ENCODE measurements around the gene MYO9A. TPM values are rescaled to one million over a fixed set of nuclear protein-coding genes. Genes with fewer than 3 reads are reported as not detected.

Gene MYO9A
- total RNA-seq, 1 experiment from 2014 or later = 21.4 TPM

DNA sequence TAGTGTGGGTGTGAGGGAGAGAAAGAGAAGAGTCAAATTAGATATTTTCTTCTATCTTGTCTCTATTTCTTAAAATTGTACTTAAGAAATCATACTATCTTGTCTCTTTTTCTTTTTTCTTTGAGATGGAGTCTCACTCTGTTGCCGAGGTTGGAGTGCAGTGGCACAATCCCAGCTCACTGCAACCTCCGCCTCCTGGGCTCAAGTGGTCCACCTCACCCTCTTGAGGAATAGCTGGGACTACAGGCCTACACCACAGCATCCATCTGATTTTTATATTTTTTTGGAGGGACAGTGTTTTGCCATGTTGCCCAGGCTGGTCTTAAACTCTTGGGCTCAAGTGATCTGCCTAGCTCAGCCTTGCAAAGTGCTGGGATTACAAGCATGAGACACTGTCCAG, 104.2 kb downstream of the MYO9A start:
- H3K4ac ChIP-seq (ENCODE audit: low read depth, low read length) = no peak overlapping the region
- no peaks in the 10 kb centered on the region for H3K4me1 ChIP-seq (ENCODE audit: insufficient read depth, low read length)
- H4K8ac ChIP-seq (replicated peaks; ENCODE audit: insufficient read length, low read depth, low read length) = no peak overlapping the region
- no peak overlapping the region for H4K91ac ChIP-seq (ENCODE audit: insufficient read length, low read depth, low read length)
- no CpG with 5 or more reads among the region's 2 CpGs for WGBS (ENCODE audit: extremely low coverage, insufficient read length, low lambda C conversion rate)
- H2BK20ac ChIP-seq (ENCODE audit: low read depth, low read length, poor library complexity, severe bottlenecking) = no peak overlapping the region
- H4K5ac ChIP-seq (ENCODE audit: insufficient read length, low read depth, low read length) = no peak overlapping the region
- no peak overlapping the region for H3K4me2 ChIP-seq (ENCODE audit: insufficient read depth, insufficient read length, low read length)
- no peaks in the 10 kb centered on the region for H3K27me3 Mint-ChIP-seq (ENCODE audit: low read depth)
- no peak overlapping the region for H3K14ac ChIP-seq (ENCODE audit: insufficient read depth, low read length)
- no peak overlapping the region for H2BK15ac ChIP-seq (ENCODE audit: low read depth, low read length)
- H3K79me2 ChIP-seq (ENCODE audit: insufficient read depth, low read length) = no peaks in the 10 kb centered on the region
- no peak overlapping the region for H2AK5ac ChIP-seq (ENCODE audit: insufficient read length, low read length)
- no peaks in the 10 kb centered on the region for H3K23me2 ChIP-seq (ENCODE audit: insufficient read length, low read depth, low read length, poor library complexity, severe bottlenecking)
- no peaks in the 10 kb centered on the region for H3K27me3 ChIP-seq (ENCODE audit: insufficient read depth, low read length)
- H3K23ac ChIP-seq (ENCODE audit: insufficient read length, low read depth, low read length) = no peak overlapping the region
- H2AFZ ChIP-seq (ENCODE audit: low read length) = no peak overlapping the region
- H2BK5ac ChIP-seq (ENCODE audit: insufficient read length, low read length) = no peak overlapping the region
- H3K27ac ChIP-seq (ENCODE audit: insufficient read length, low read depth, low read length) = no peak overlapping the region
- no peak overlapping the region for H2BK12ac ChIP-seq (ENCODE audit: insufficient read length, low read depth, low read length)
- no peaks in the 10 kb centered on the region; a peak in 1 of 7 replicates for H3K36me3 Mint-ChIP-seq (ENCODE audit: insufficient read depth in 1 of 3, low read depth in 3 of 3)
- no peak for TF ChIP-seq CTCF (conservative IDR thresholded peaks at IDR 0.05)
- H3K27ac Mint-ChIP-seq = no peak overlapping the region
- H3K4me3 Mint-ChIP-seq = no peak overlapping the region
- H3K9me3 Mint-ChIP-seq = no peaks in the 10 kb centered on the region
- no peak overlapping the region for H3K56ac ChIP-seq (ENCODE audit: insufficient read length, low read depth, low read length)
- no peaks in the 10 kb centered on the region for H4K20me1 ChIP-seq (ENCODE audit: control insufficient read depth, insufficient read depth, insufficient read length)
- H2BK120ac ChIP-seq (ENCODE audit: low read depth, low read length, poor library complexity, severe bottlenecking) = no peak overlapping the region
- no peak overlapping the region for H3K18ac ChIP-seq (ENCODE audit: insufficient read length, low read depth, low read length)
- H3T11ph ChIP-seq (ENCODE audit: low read length) = no peak overlapping the region
- H3K4me1 Mint-ChIP-seq = no peaks in the 10 kb centered on the region
- no peaks in the 10 kb centered on the region for H3K9me3 ChIP-seq (ENCODE audit: control insufficient read depth, low read depth, low read length)
- H3K9ac ChIP-seq (ENCODE audit: extremely low read depth, insufficient read length, low read length) = no peak overlapping the region
- H3K79me1 ChIP-seq (ENCODE audit: insufficient read depth, low read depth, low read length, poor library complexity, severe bottlenecking) = no peaks in the 10 kb centered on the region
- no peak for DNase-seq
